PC-9 (cell line): Measurements from ENCODE around the gene KLK14. TPM values are rescaled to one million over a fixed set of nuclear protein-coding genes. Genes with fewer than 3 reads are reported as not detected.

Experiments used
- BruUV-seq: library from RNA; stranded (reverse); fragments of 400-500 nt; replicated peaks from 2 replicates; lab custom pipeline; 2021; lab: Mats Ljungman, UMichigan
- CTCF ChIA-PET: fragments of 300-600 bp; sonication (Branson Sonifier 250); formaldehyde crosslinking; loops from one replicate; lab custom pipeline; 2022; ENCODE audit warnings: antibody characterized with exemption; lab: Charles Lee
- POLR2A ChIA-PET: fragments of 300-600 bp; sonication (Branson Sonifier 250); formaldehyde crosslinking; loops from one replicate; lab custom pipeline; 2022; ENCODE audit warnings: antibody characterized with exemption; ENCODE audit not compliant: unreplicated experiment; lab: Charles Lee
- DNase-seq, 2 experiments: peaks; one replicate each; pipeline versions ENCODE4 v3.0.0 to v3.0.0-alpha.2; 2015 to 2022; ENCODE audit warnings: mixed read lengths in 1 of 2
- H2AFZ ChIP-seq: fragments of 200-600 bp; sonication (generic); 2 replicates; pipeline ENCODE4 v1.8.1; 2017; ENCODE audit warnings: antibody characterized with exemption
- H3F3A ChIP-seq: fragments of 200-600 bp; sonication (generic); 2 replicates; pipeline ENCODE4 v1.8.1; 2017; ENCODE audit warnings: antibody characterized with exemption, mild to moderate bottlenecking, low read depth; ENCODE audit not compliant: insufficient read depth
- H3K27ac ChIP-seq: fragments of 200-600 bp; sonication (generic); 2 replicates; pipeline ENCODE4 v1.6.1; 2016; ENCODE audit warnings: mixed run types
- H3K27me3 ChIP-seq: fragments of 200-600 bp; sonication (generic); 2 replicates; pipeline ENCODE4 v1.6.1; 2016; ENCODE audit warnings: low read depth, mixed run types; ENCODE audit not compliant: insufficient read depth
- H3K36me3 ChIP-seq: fragments of 200-600 bp; sonication (generic); 2 replicates; pipeline ENCODE4 v1.6.1; 2016; ENCODE audit warnings: low read depth, mixed run types
- H3K4me1 ChIP-seq: fragments of 200-600 bp; sonication (generic); replicated peaks from 2 replicates; pipeline ENCODE4 v1.6.1; 2016; ENCODE audit warnings: mixed run types; ENCODE audit not compliant: insufficient read depth
- H3K4me2 ChIP-seq: fragments of 200-600 bp; sonication (generic); 2 replicates; pipeline ENCODE4 v1.6.1; 2017; ENCODE audit warnings: mixed run types
- H3K4me3 ChIP-seq: fragments of 200-600 bp; sonication (generic); 2 replicates; pipeline ENCODE4 v1.6.1; 2016; ENCODE audit warnings: mixed run types
- H3K79me2 ChIP-seq: fragments of 200-600 bp; sonication (generic); 2 replicates; pipeline ENCODE4 v1.6.1; 2017; ENCODE audit warnings: low read depth, mixed run types
- H3K9me2 ChIP-seq: fragments of 200-600 bp; sonication (generic); 2 replicates; pipeline ENCODE4 v1.8.1; 2017; ENCODE audit warnings: mild to moderate bottlenecking; ENCODE audit not compliant: insufficient read depth
- H3K9me3 ChIP-seq: fragments of 200-600 bp; sonication (generic); 2 replicates; pipeline ENCODE4 v1.8.1; 2016; ENCODE audit warnings: low read depth; ENCODE audit not compliant: insufficient read depth
- H4K20me1 ChIP-seq: fragments of 200-600 bp; sonication (generic); 2 replicates; pipeline ENCODE4 v1.8.1; 2017; ENCODE audit not compliant: insufficient read depth
- CTCF ChIP-seq: fragments of 200-600 bp; sonication (generic); conservative IDR thresholded peaks from 2 replicates; pipeline ENCODE4 v1.6.1; 2017; ENCODE audit warnings: mixed run types, antibody characterized with exemption, mild to moderate bottlenecking, moderate library complexity
- EZH2 ChIP-seq: fragments of 200-600 bp; sonication (generic); IDR thresholded peaks from 2 replicates; pipeline ENCODE4 v1.8.0; 2017; ENCODE audit warnings: antibody characterized with exemption, low read depth
- intact Hi-C: fragments of 100-400 bp; cut with micrococcal nuclease; formaldehyde crosslinking; loops from one replicate; pipeline ENCODE4 v1.10.0; 2022; ENCODE audit not compliant: unreplicated experiment
- total RNA-seq: library from RNA; stranded (reverse); gene quantifications from 2 replicates; pipeline ENCODE4 v1.2.3, GENCODE V29; 2021

Gene KLK14
- total RNA-seq, 1 experiment from 2014 or later: 0.57 TPM

GRCh38 chr19:51065221-51065960 lies 17.3 kb downstream of the KLK14 start:
- ChIA-PET CTCF (interaction anchor here (0.7 kb wide), 1 partner anchor 1557 kb away, joined by 4 read pairs; no protein-coding TSS in a partner anchor), POLR2A (no interaction called here)
- intact Hi-C loops: no loop called here
- no peak overlapping the region for H2AFZ ChIP-seq
- no peak overlapping the region for H3K27ac ChIP-seq
- no peak overlapping the region for H3K4me3 ChIP-seq
- H4K20me1 ChIP-seq: no peaks in the 10 kb centered on the region
- H3K4me2 ChIP-seq: no peak overlapping the region
- no peaks in the 10 kb centered on the region for H3K79me2 ChIP-seq
- H3F3A ChIP-seq: no peaks in the 10 kb centered on the region
- H3K9me2 ChIP-seq: no peaks in the 10 kb centered on the region
- H3K4me1 ChIP-seq: no peaks in the 10 kb centered on the region
- TF ChIP-seq EZH2 (no peak), CTCF (no peak)
- H3K9me3 ChIP-seq: no peaks in the 10 kb centered on the region
- H3K36me3 ChIP-seq: no peaks in the 10 kb centered on the region
- peaks cover 99% of the 10 kb centered on the region for H3K27me3 ChIP-seq
- no peak for DNase-seq
- no TSS peak for BruUV-seq

GRCh38 chr19:51064534-51065220 lies 18.0 kb downstream of the KLK14 start, which contains the start of gene KLK13:
Gene KLK13, minus strand, starts transcription at chr19:51065092. Its CDS starts 25 bp downstream, at chr19:51065067.
- POLR2A ChIA-PET: no interaction called here
- Histone ChIP-seq H3F3A (no peaks in the 10 kb centered on the region), H3K4me2 (no peak within 1 kb of the TSS), H4K20me1 (no peaks in the 10 kb centered on the region), H3K9me2 (no peaks in the 10 kb centered on the region), H2AFZ (no peak within 1 kb of the TSS), H3K4me1 (no peaks in the 10 kb centered on the region), H3K27ac (no peak within 1 kb of the TSS), H3K36me3 (no peaks in the 10 kb centered on the region), H3K9me3 (no peaks in the 10 kb centered on the region), H3K27me3 (peaks cover 99% of the 10 kb centered on the region), H3K79me2 (no peaks in the 10 kb centered on the region), H3K4me3 (no peak within 1 kb of the TSS)
- CTCF ChIA-PET: interaction anchor here (0.7 kb wide), 1 partner anchor 1558 kb away, joined by 4 read pairs; no protein-coding TSS in a partner anchor
- intact Hi-C loops: no loop called here
- no TSS peak for BruUV-seq
- no peak for TF ChIP-seq EZH2
- no peak for TF ChIP-seq CTCF
- DNase-seq: peak in 1 of 2 experiments; percentile 19

GRCh38 chr19:51063664-51064063 lies 19.0 kb downstream of the KLK14 start:
- Histone ChIP-seq H3K4me1 (no peaks in the 10 kb centered on the region), H4K20me1 (no peaks in the 10 kb centered on the region), H3K4me2 (no peak overlapping the region), H3K27me3 (peaks cover 93% of the 10 kb centered on the region), H3K9me2 (no peaks in the 10 kb centered on the region), H3K36me3 (no peaks in the 10 kb centered on the region), H2AFZ (no peak overlapping the region), H3F3A (no peaks in the 10 kb centered on the region), H3K9me3 (no peaks in the 10 kb centered on the region), H3K4me3 (no peak overlapping the region), H3K79me2 (no peaks in the 10 kb centered on the region), H3K27ac (no peak overlapping the region)
- no peak for DNase-seq
- ChIA-PET CTCF (no interaction called here), POLR2A (no interaction called here)
- intact Hi-C loops: no loop called here
- no TSS peak for BruUV-seq
- TF ChIP-seq CTCF: no peak
- no peak for TF ChIP-seq EZH2
